Mammary epithelial cell (primary cell): ENCODE data around the gene ACSL6.

Experiments used
- CTCF ChIP-seq, 2 donors: IDR thresholded peaks in 1 of 2; conservative IDR thresholded peaks in 1 of 2; 2 replicates each; pipeline ENCODE4 v1.5.1; 2011 to 2012; ENCODE audit warnings: inconsistent platforms in 2 of 2, low read length in 2 of 2, mild to moderate bottlenecking in 2 of 2, control low read depth in 1 of 2, low read depth in 1 of 2; ENCODE audit not compliant: insufficient read depth in 1 of 2; ENCODE audit errors: extremely low read depth in 1 of 2
- EZH2 ChIP-seq: IDR thresholded peaks from 2 replicates; pipeline ENCODE4 v1.6.1; 2012; ENCODE audit warnings: low read length, inconsistent platforms, borderline replicate concordance

- no peak for TF ChIP-seq CTCF (conservative IDR thresholded peaks at IDR 0.05 in 1 of 2, IDR thresholded peaks at IDR 0.05 in 1 of 2; ENCODE audit: extremely low read depth in 1 of 2, insufficient read depth in 1 of 2, low read depth in 1 of 2, low read length in 2 of 2)
- no peak for TF ChIP-seq EZH2
Measured at GRCh38 chr5:131950706-131951105, 60.8 kb downstream of the ACSL6 start.
